CD14-positive monocyte (primary cell): ENCODE data around the gene IGDCC3. TPM values are rescaled to one million over a fixed set of nuclear protein-coding genes. Genes with fewer than 3 reads are reported as not detected.
"Not testable (repeated sequence)": the region's sequence is repeated elsewhere in the genome, so short reads cannot be mapped to it uniquely, and the experiment has no call there.

ENCODE experiments used
- DNase-seq, 3 donors: peaks; one replicate each; pipeline ENCODE4 v3.0.0-alpha.2; 2011 to 2022
- H2AFZ ChIP-seq: 2 replicates; pipeline ENCODE4 v1.6.0; 2012; ENCODE audit warnings: mild to moderate bottlenecking, low read depth, low read length, inconsistent platforms; ENCODE audit not compliant: insufficient read depth, poor library complexity, severe bottlenecking
- H3K27ac ChIP-seq, 2 donors: 1 replicate in 1 of 2; 2 replicates in 1 of 2; pipeline ENCODE4 v1.5.1; 2012 to 2013; ENCODE audit warnings: low read length in 2 of 2, control low read depth in 1 of 2, inconsistent platforms in 1 of 2, low read depth in 1 of 2, mild to moderate bottlenecking in 1 of 2
- H3K27me3 ChIP-seq, 2 donors: one replicate each; pipeline versions ENCODE4 v1.6.0 to v1.6.1; 2011 to 2013; ENCODE audit warnings: low read length in 2 of 2; ENCODE audit not compliant: control insufficient read depth in 2 of 2, insufficient read depth in 2 of 2
- H3K36me3 ChIP-seq, 2 donors: replicated peaks in 1 of 2; 1 replicate in 1 of 2; 2 replicates in 1 of 2; pipeline versions ENCODE4 v1.5.1 to v1.6.1; 2012 to 2013; ENCODE audit warnings: low read length in 2 of 2, control low read depth in 1 of 2, inconsistent platforms in 1 of 2, mild to moderate bottlenecking in 1 of 2; ENCODE audit not compliant: insufficient read depth in 2 of 2, control insufficient read depth in 1 of 2
- H3K4me1 ChIP-seq, 2 donors: 1 replicate in 1 of 2; 2 replicates in 1 of 2; pipeline versions ENCODE4 v1.5.1 to v1.6.1; 2012 to 2013; ENCODE audit warnings: low read length in 2 of 2, control low read depth in 1 of 2, inconsistent platforms in 1 of 2, mild to moderate bottlenecking in 1 of 2, moderate library complexity in 1 of 2; ENCODE audit not compliant: insufficient read depth in 2 of 2, control insufficient read depth in 1 of 2
- H3K4me2 ChIP-seq: replicated peaks from 2 replicates; pipeline ENCODE3; 2012; ENCODE audit warnings: low read length, moderate library complexity, mild to moderate bottlenecking; ENCODE audit not compliant: poor library complexity, severe bottlenecking; ENCODE audit errors: extremely low read depth
- H3K4me3 ChIP-seq, 3 experiments: fragments of 200-600 bp in 1 of 3; sonication (generic) in 1 of 3; replicated peaks in 1 of 3; 1 replicate in 2 of 3; 2 replicates in 1 of 3; pipeline ENCODE4 v1.5.1; 2011 to 2013; ENCODE audit warnings: low read length in 3 of 3, mild to moderate bottlenecking in 3 of 3, control low read depth in 2 of 3, low read depth in 2 of 3, inconsistent platforms in 1 of 3, moderate library complexity in 1 of 3
- H3K79me2 ChIP-seq: 2 replicates; pipeline ENCODE4 v1.6.0; 2012; ENCODE audit warnings: mild to moderate bottlenecking, control low read depth, inconsistent platforms, low read length, moderate library complexity; ENCODE audit not compliant: insufficient read depth
- H3K9ac ChIP-seq: 2 replicates; pipeline ENCODE4 v1.6.0; 2017; ENCODE audit warnings: low read length, mild to moderate bottlenecking; ENCODE audit not compliant: insufficient read depth, poor library complexity, severe bottlenecking
- H3K9me3 ChIP-seq, 2 donors: replicated peaks in 1 of 2; 1 replicate in 1 of 2; 2 replicates in 1 of 2; pipeline versions ENCODE4 v1.5.1 to v1.6.1; 2012 to 2013; ENCODE audit warnings: low read length in 2 of 2, control low read depth in 1 of 2; ENCODE audit not compliant: control insufficient read depth in 1 of 2, insufficient read depth in 1 of 2
- H4K20me1 ChIP-seq: 2 replicates; pipeline ENCODE4 v1.6.0; 2012; ENCODE audit warnings: mild to moderate bottlenecking, low read length, control low read depth, moderate library complexity; ENCODE audit not compliant: insufficient read depth
- H3K27ac Mint-ChIP-seq, 7 donors: one replicate each; pipeline ENCODE4 v1.8.0; 2020; ENCODE audit warnings: mild to moderate bottlenecking in 7 of 7, mixed read lengths in 7 of 7, moderate library complexity in 6 of 7, inconsistent platforms in 2 of 7
- H3K27me3 Mint-ChIP-seq, 3 donors: one replicate each; pipeline ENCODE4 v1.8.0; 2021 to 2022; ENCODE audit warnings: low read depth in 3 of 3, mild to moderate bottlenecking in 3 of 3, mixed read lengths in 3 of 3, moderate library complexity in 3 of 3, inconsistent platforms in 1 of 3
- H3K36me3 Mint-ChIP-seq, 2 donors: one replicate each; pipeline ENCODE4 v1.8.0; 2020; ENCODE audit warnings: mixed read lengths in 2 of 2, inconsistent platforms in 1 of 2, mild to moderate bottlenecking in 1 of 2
- H3K4me1 Mint-ChIP-seq: one replicate; pipeline ENCODE4 v1.8.0; 2020; ENCODE audit warnings: mild to moderate bottlenecking, mixed read lengths
- H3K4me3 Mint-ChIP-seq, 2 donors: one replicate each; pipeline ENCODE4 v1.8.0; 2020; ENCODE audit warnings: mild to moderate bottlenecking in 2 of 2, mixed read lengths in 2 of 2, moderate library complexity in 1 of 2
- H3K9me3 Mint-ChIP-seq, 7 donors: one replicate each; pipeline ENCODE4 v1.8.0; 2020 to 2022; ENCODE audit warnings: mixed read lengths in 7 of 7, mild to moderate bottlenecking in 6 of 7, moderate library complexity in 6 of 7, inconsistent platforms in 2 of 7
- CTCF ChIP-seq: fragments of 200-600 bp; IDR thresholded peaks from one replicate; pipeline ENCODE4 v1.8.0; 2022; ENCODE audit warnings: antibody characterized with exemption, mild to moderate bottlenecking
- WGBS: methylation state at CpG from one replicate; pipeline ENCODE4 v1.1.5; 2013; ENCODE audit warnings: missing lambda C conversion rate; ENCODE audit not compliant: insufficient coverage; 5-methylcytosine and 5-hydroxymethylcytosine counted together
- intact Hi-C, 2 donors: fragments of 100-400 bp; cut with micrococcal nuclease; formaldehyde crosslinking; loops; one replicate each; pipeline versions ENCODE4 v1.15.0 to v1.15.1; 2023
- polyA plus RNA-seq, 3 donors: library from polyadenylated mRNA; depleted of rRNA in 1 of 3; unstranded in 2 of 3; stranded (reverse) in 1 of 3; fragments of 300-500 nt in 2 of 3; fragments of >200 nt in 1 of 3; fragmentation: Illumina TruSeq in 2 of 3; gene quantifications; 1 replicate in 2 of 3; 2 replicates in 1 of 3; pipeline ENCODE4 v1.2.3, GENCODE V29; 2012 to 2021

Gene IGDCC3
- polyA plus RNA-seq, 3 donors, result not detected

GRCh38 chr15:65354835-65355172 lies 23.0 kb downstream of the IGDCC3 start:
- no peak overlapping the region for H3K9ac ChIP-seq
- Mint-ChIP-seq H3K4me3 (peak overlapping the region in 1 of 2 donors; percentile 58), H3K4me1 (peaks cover 5% of the 10 kb centered on the region), H3K27me3 (peaks cover 49 to 67% (median 59%) of the 10 kb centered on the region in 3 donors), H3K27ac (no peak overlapping the region), H3K36me3 (peaks cover 0 to 4% of the 10 kb centered on the region in 2 donors), H3K9me3 (peaks cover 7 to 43% (median 37%) of the 10 kb centered on the region in 7 donors)
- peaks cover 4 to 39% of the 10 kb centered on the region in 2 donors for H3K9me3 ChIP-seq
- H3K27ac ChIP-seq, result no peak overlapping the region
- H2AFZ ChIP-seq, result no peak overlapping the region
- H3K27me3 ChIP-seq, result peaks cover 34 to 70% of the 10 kb centered on the region in 2 donors
- intact Hi-C loops, result no loop called here
- H3K4me3 ChIP-seq, result no peak overlapping the region
- no peaks in the 10 kb centered on the region for H3K36me3 ChIP-seq
- H3K4me2 ChIP-seq, result no peak overlapping the region
- H4K20me1 ChIP-seq, result no peaks in the 10 kb centered on the region
- peaks cover 0 to 3% of the 10 kb centered on the region in 2 donors for H3K4me1 ChIP-seq
- DNase-seq, result no peak
- TF ChIP-seq CTCF, result no peak
- no peaks in the 10 kb centered on the region for H3K79me2 ChIP-seq
- WGBS, result 86% methylated on average over 10 of the region's 10 CpGs

DNA sequence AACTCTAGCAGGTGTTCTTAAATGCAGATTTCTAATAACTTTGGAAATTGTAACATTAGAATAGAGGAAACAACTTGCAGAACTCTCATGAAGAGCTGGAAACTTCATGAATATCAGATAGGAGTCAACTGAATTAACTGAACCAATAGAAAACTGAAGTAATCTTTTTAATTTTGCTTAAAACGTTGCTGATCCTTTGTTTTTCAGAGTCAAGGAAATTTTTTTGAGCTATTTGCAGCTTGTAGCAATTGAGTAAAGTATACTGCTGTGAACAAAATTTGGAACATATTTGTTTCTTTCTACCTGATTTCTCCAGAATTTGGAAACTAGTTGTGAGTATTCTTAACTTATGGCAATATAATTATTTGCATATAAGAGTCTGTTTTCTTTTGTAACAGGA lies 25.8 kb downstream of the IGDCC3 start:
- H3K36me3 Mint-ChIP-seq, H3K4me2 ChIP-seq, H4K20me1 ChIP-seq, H3K4me3 ChIP-seq, H3K36me3 ChIP-seq, H3K27ac ChIP-seq, H3K9ac ChIP-seq, H3K4me1 ChIP-seq, H3K4me1 Mint-ChIP-seq, DNase-seq, intact Hi-C loops, H3K27ac Mint-ChIP-seq, H2AFZ ChIP-seq, H3K4me3 Mint-ChIP-seq, H3K79me2 ChIP-seq: not testable (repeated sequence)
- no CpG with 5 or more reads among the region's 1 CpG for WGBS
- Mint-ChIP-seq H3K27me3 (peaks cover 39 to 54% (median 40%) of the 10 kb centered on the region in 3 donors), H3K9me3 (peaks cover 7 to 43% (median 37%) of the 10 kb centered on the region in 7 donors)
- peaks cover 25 to 46% of the 10 kb centered on the region in 2 donors for H3K27me3 ChIP-seq
- H3K9me3 ChIP-seq, result peaks cover 4 to 39% of the 10 kb centered on the region in 2 donors
